ENCODE measurements around the gene GDI1. TPM values are rescaled to one million over a fixed set of nuclear protein-coding genes. Genes with fewer than 3 reads are reported as not detected.

Gene GDI1
- total RNA-seq, 1 donor from 2014 or later: 177 TPM

- intact Hi-C loops (cut with DNase I): no loop called here
- DNase-seq (ENCODE audit: low spot score): peak; percentile 54
- ATAC-seq: no peak
Measured at GRCh38 chrX:154489182-154489581, 52.2 kb downstream of the GDI1 start.

GRCh38 chrX:154490021-154490413, 53.1 kb downstream of the GDI1 start:
- ATAC-seq (no peak), DNase-seq (ENCODE audit: low spot score) (peak; percentile 66)
- intact Hi-C loops (cut with DNase I): no loop called here

- DNase-seq (ENCODE audit: low spot score): peak; percentile 94
- peak; percentile 94 for ATAC-seq
- intact Hi-C loops (cut with DNase I): no loop called here
Measured at GRCh38 chrX:154490414-154491083, 53.6 kb downstream of the GDI1 start, which contains the start of gene SLC10A3. SLC10A3 (minus strand) TSS chrX:154490629; CDS start chrX:154488940, 1,689 bp downstream.

Small RNA genes lying within 50 kb of the gene (microRNA-seq; reads per million reads assigned to microRNA genes)
- not detected for gene MIR6858

Other genes with a start within 250 kb of the GDI1 start
- gene OPN1MW2, start 217.4 kb upstream of the GDI1 start, total RNA-seq: not detected
- not detected for gene OPN1MW3, start 179.6 kb upstream of the GDI1 start, total RNA-seq
- gene TEX28, start 142.0 kb upstream of the GDI1 start, total RNA-seq: not detected
- gene TKTL1, start 141.4 kb upstream of the GDI1 start, total RNA-seq: 0.18 TPM
- 1,228 TPM for gene FLNA, start 62.5 kb upstream of the GDI1 start, total RNA-seq
- 61.5 TPM for gene EMD, start 57.9 kb upstream of the GDI1 start, total RNA-seq
- gene RPL10, start 38.8 kb upstream of the GDI1 start, total RNA-seq: 2,095 TPM
- 18.4 TPM for gene DNASE1L1, start 27.9 kb upstream of the GDI1 start, total RNA-seq
- 56.7 TPM for gene TAFAZZIN, start 25.6 kb upstream of the GDI1 start, total RNA-seq
- gene ATP6AP1, start 8.5 kb upstream of the GDI1 start, total RNA-seq: 59.1 TPM
- 51.1 TPM for gene FAM50A, start 7.0 kb downstream of the GDI1 start, total RNA-seq
- 73.0 TPM for gene PLXNA3, start 21.1 kb downstream of the GDI1 start, total RNA-seq
- 10.6 TPM for gene LAGE3, start 42.1 kb downstream of the GDI1 start, total RNA-seq
- 29.4 TPM for gene UBL4A, start 49.5 kb downstream of the GDI1 start, total RNA-seq
- gene SLC10A3, start 53.5 kb downstream of the GDI1 start, total RNA-seq: 17.7 TPM
- 40.3 TPM for gene FAM3A, start 79.1 kb downstream of the GDI1 start, total RNA-seq
- gene G6PD, start 109.7 kb downstream of the GDI1 start, total RNA-seq: 50.4 TPM
- gene IKBKG, start 110.5 kb downstream of the GDI1 start, total RNA-seq: 25.2 TPM
- gene CTAG1A, start 148.0 kb downstream of the GDI1 start, total RNA-seq: not detected
- gene CTAG1B, start 182.1 kb downstream of the GDI1 start, total RNA-seq: not detected
- not detected for gene CTAG2, start 216.4 kb downstream of the GDI1 start, total RNA-seq

All from sciatic nerve (tissue), 2 donors.